Panc1 (cell line): Measurements from ENCODE around the gene SHKBP1.

Experiments
- POLR2AphosphoS5 ChIP-seq: IDR thresholded peaks from 2 replicates; pipeline ENCODE4 v1.6.1; 2012; ENCODE audit warnings: mild to moderate bottlenecking, low read depth, low read length, moderate library complexity
- TF ChIP-seq, protein P1 (sequence below): fragments of 450-650 bp; IDR thresholded peaks from 2 replicates; pipeline ENCODE4 v1.5.1; 2017; ENCODE audit warnings: mild to moderate bottlenecking

GRCh38 chr19:40617961-40618360, 41.3 kb downstream of the SHKBP1 start:
- TF ChIP-seq POLR2AphosphoS5: no peak
- TF ChIP-seq, protein P1, sequence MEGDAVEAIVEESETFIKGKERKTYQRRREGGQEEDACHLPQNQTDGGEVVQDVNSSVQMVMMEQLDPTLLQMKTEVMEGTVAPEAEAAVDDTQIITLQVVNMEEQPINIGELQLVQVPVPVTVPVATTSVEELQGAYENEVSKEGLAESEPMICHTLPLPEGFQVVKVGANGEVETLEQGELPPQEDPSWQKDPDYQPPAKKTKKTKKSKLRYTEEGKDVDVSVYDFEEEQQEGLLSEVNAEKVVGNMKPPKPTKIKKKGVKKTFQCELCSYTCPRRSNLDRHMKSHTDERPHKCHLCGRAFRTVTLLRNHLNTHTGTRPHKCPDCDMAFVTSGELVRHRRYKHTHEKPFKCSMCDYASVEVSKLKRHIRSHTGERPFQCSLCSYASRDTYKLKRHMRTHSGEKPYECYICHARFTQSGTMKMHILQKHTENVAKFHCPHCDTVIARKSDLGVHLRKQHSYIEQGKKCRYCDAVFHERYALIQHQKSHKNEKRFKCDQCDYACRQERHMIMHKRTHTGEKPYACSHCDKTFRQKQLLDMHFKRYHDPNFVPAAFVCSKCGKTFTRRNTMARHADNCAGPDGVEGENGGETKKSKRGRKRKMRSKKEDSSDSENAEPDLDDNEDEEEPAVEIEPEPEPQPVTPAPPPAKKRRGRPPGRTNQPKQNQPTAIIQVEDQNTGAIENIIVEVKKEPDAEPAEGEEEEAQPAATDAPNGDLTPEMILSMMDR: no peak
